Measurements from ENCODE around the gene SLC35F6.

GRCh38 chr2:26745609-26746327, 18.3 kb upstream of the SLC35F6 start:
- peak; percentile 99 for TF ChIP-seq CTCF (IDR thresholded peaks at IDR 0.05)
- no peak for TF ChIP-seq MAX (IDR thresholded peaks at IDR 0.05)
- TF ChIP-seq POLR2AphosphoS2 (conservative IDR thresholded peaks at IDR 0.05; ENCODE audit: low read length), result no peak
- TF ChIP-seq NFE2L2 (conservative IDR thresholded peaks at IDR 0.05; ENCODE audit: low read length), result no peak
- no peak for TF ChIP-seq ELK1 (IDR thresholded peaks at IDR 0.05; ENCODE audit: low read depth, low read length)
- no peak for TF ChIP-seq HMGXB4 (CRISPR knock-in tag; IDR thresholded peaks at IDR 0.05; ENCODE audit: borderline replicate concordance)
- no peak for TF ChIP-seq EP300 (IDR thresholded peaks at IDR 0.05)
- no peak for TF ChIP-seq POLR2A (IDR thresholded peaks at IDR 0.05; ENCODE audit: low read length)
